HTERT RPE-1 (cell line): ENCODE results near the gene PRDM16.

Experiments used
- in situ Hi-C: fragments of 300-500 bp; cut with MboI; formaldehyde crosslinking; loops from 4 replicates; pipeline ENCODE4 v1.14.3; 2020; ENCODE audit warnings: low sequenced_read_pairs

Gene PRDM16

DNA sequence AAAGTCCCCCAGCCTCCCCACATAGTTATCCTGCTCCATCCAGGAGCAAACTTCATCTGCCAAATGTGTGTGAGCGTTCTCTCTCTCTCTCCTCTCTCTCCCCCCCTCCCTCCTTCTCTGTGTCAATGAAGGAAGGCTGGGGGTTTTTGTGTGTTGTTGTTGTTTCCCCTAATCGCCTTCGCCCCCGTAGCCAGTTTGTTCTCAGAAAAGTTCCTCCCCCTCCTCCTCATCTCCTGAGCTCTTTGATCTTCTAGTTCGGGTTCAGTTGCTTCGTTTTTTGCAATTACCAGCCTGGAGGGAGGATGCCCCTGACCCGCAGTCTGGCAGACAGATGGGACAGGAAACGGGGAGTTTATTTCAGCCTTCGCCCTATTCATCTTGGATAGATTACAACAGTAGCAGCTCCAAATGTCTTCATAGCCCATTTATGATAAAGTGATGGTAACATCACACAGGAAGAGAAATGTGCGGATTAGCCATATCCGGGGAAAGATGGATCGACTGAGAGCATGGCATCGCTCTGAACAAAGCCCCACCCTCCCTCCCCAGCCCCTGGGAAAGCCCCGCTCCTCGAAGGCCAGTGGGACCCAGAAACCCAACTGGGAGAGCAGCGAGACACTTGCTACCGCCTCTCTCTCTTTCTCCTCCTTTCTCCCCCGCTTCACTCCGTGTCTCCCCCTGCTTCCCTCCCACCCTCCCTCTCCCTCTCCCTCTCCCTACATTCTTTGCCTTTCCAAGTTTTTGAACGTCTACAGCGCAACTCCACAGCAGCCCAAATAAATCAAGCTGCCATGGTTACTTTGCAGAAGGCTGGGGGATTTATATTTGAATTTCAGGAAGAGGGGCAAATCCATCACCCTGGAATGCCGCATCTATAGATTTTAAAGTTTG lies 245.7 kb downstream of the PRDM16 start:
- in situ Hi-C loops = no loop called here

DNA sequence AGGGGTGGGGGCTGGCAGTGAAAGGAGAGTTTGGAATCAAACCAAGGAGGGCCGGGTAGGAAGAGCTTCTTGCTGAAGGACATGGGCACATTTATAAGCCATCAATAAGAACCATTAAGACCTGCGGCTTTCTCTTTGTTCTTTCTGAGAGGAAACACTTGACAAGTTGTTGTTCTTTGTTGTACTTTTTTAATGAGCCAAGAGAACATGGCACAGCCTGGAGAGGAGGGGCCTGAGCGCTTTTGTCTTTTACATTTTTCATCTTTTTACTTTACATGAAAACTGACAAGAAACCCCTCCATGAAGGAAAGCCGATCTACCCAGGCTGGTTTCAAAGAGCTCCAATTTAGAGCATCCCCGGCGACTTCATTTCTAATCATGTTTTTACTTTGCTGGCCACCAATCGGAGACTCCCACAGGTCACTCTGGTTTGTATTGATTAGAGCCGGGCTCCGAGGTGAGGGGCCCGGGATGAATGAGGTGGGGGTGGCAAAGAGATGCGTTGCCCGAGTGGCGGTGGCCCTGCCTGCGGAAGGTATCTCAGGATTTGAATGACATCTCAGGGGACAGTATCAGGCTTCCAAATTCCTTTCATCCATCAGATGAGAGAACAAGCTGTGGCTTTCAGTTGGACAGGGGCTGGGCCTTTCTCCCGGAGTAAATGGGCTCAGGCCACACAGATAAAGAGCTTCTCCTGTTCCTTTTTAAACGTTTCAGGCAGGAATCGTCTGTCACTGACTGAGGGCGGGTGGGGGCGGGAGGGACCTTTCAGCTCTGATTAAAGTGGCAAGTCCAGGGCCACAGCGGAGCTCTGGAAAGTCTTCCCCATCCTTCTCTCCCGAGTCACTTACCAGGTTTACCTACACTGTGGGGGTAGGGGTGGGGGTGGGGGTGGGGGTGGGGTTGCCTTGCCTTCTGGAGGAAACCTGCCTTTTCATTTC lies 246.7 kb downstream of the PRDM16 start:
- in situ Hi-C loops = no loop called here

DNA sequence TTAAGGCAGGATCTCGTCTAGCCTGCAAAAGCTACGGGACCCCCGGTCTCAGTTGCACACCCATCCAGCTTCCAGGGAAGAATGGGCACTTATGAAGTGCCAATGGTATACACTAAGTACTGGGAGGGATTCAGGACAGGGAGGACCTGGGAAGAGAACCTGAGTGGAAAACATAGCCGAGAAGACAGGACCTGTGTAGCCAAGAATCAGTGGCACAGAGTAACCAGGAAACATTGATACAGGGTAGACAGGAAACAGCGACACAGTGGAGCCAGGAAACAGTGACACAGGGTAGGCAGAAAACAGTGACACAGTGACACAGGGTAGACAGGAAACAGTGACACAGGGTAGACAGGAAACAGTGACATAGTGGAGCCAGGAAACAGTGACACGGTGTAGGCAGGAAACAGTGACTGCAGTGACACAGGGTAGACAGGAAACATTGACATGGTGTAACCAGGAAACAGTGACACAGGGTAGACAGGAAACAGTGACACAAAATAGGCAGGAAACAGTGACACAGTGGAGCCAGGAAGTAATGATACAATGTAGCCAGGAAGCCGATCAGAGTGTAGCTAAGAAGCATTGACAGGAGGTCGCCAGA lies 247.4 kb downstream of the PRDM16 start:
- in situ Hi-C loops = no loop called here

- in situ Hi-C loops = no loop called here
Observed at GRCh38 chr1:3317456-3317855, 248.5 kb downstream of the PRDM16 start.

DNA sequence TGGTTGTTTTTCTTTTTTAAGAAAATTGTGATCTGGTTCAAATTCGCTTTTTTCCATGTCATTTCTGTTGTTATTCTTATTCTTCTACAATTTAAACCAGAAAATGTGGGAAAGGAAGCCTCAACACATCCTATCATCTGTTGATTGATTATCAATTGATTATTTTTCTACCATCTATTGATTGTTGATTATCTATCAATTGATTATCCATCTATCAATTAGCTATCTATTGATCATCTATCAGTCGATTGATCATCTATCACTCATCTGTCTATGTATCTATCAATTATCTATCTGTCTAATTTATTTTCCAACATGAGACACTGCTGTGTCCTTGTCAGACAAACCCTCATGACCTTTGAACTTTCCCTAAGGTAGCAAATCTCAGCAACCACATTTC lies 249.3 kb downstream of the PRDM16 start:
- in situ Hi-C loops = no loop called here

DNA sequence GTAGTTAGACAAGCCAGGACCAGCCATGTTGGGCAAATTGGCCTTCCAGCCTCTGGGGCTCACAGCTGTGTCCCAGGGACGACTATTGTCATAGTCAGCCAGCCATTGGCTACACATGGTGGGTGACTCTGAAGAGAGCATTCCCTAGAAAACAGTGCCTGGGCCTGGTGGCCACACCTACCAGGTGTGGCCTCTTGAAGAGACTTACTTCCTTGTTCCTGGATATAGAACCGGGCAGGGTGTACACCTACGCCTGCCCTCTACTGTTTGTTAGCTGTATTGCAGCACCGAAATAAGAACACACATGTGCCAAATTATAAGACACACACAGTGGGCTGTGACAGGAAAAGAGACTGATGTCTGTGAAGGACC lies 250.9 kb downstream of the PRDM16 start:
- in situ Hi-C loops = no loop called here

GRCh38 chr1:3320246-3321152 lies 251.5 kb downstream of the PRDM16 start:
- in situ Hi-C loops = no loop called here

GRCh38 chr1:3321559-3322449 lies 252.8 kb downstream of the PRDM16 start:
- in situ Hi-C loops = no loop called here

DNA sequence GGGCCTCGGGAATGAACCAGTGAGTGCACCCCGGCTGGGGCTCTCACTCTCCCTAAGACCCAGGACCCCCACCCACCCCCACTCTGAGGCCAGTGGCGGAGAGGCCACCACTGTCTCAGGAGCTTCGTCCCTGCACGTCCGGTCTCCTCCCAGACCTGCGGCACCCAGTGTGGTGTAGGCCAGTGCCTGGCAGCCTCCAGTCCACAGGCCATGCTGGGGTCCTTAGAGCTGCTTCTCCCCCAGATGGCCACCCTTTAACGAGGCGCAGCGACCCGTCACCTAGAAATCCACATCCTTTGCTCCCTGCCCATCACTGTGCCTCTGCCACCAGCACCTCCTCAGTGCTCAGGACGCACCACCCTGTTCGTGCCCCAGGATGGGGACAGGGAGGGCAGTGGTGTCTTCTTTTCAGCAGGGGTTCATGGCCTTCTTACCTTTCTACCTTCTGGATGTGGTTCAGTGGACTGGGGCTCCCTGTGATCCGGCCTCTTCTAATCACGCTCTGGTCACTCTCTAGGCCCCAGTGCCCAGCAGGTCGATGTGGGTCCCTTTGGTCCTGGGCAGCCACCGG lies 253.5 kb downstream of the PRDM16 start:
- in situ Hi-C loops = no loop called here

DNA sequence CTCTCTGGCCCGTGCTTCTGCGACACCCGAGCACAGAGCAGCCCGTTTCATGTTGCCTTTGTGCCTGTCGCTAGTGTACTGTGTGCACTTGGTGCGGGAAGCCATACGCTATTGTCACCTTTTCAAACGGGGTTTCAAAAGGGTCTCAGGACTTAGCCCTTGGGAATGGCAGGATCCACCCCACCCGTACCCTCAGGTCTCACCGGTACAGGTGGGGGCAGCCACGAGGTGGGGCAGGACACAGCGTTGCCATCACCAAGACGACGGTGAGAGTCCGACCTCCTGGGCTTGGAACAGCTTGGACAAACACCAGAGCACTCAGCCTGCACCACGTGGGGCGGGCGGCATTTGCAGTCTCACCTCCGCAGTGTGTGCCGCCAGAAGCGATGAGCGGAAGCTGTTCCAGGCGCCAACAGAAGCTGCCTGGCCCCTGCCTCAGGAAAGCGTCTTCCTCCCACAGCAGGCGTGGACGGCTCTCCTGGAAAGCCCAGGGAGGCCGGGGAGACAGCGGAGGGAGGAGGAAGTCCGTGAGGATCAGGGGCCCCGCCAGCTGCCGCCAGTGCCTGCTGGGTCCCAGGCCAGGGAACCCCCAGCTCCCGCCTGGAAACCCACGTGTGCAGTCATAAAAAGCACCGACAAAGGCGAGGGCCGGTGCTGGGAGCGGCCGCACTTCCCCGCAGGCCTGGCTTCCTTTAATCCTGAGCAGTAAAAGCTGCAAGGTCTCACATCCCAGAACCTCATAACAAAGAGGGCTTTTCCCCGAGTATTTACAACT lies 254.2 kb downstream of the PRDM16 start:
- in situ Hi-C loops = no loop called here

- in situ Hi-C loops = no loop called here
Observed at GRCh38 chr1:3323796-3324703, 255.0 kb downstream of the PRDM16 start.

GRCh38 chr1:3324704-3325535 lies 255.9 kb downstream of the PRDM16 start:
- in situ Hi-C loops = no loop called here

GRCh38 chr1:3326516-3327388 lies 257.7 kb downstream of the PRDM16 start:
- in situ Hi-C loops = no loop called here

- in situ Hi-C loops = no loop called here
Observed at GRCh38 chr1:3327389-3327702, 258.3 kb downstream of the PRDM16 start.

GRCh38 chr1:3327936-3328590 lies 259.1 kb downstream of the PRDM16 start:
- in situ Hi-C loops = no loop called here
